Liver (tissue), 9 donors: ENCODE results near the gene OTUD3. TPM values are rescaled to one million over a fixed set of nuclear protein-coding genes. Genes with fewer than 3 reads are reported as not detected.

Source experiments
- DNase-seq: peaks from one replicate; pipeline ENCODE4 v3.0.0-alpha.2; 2017; ENCODE audit warnings: low spot score
- H3K27ac ChIP-seq, 2 donors: one replicate each; pipeline ENCODE4 v1.7.0; 2013; ENCODE audit warnings: inconsistent platforms in 2 of 2, low read length in 2 of 2, control low read depth in 1 of 2, low read depth in 1 of 2, mild to moderate bottlenecking in 1 of 2
- H3K27me3 ChIP-seq, 4 donors: one replicate each; pipeline versions ENCODE4 v1.6.1 to v1.7.0; 2013; ENCODE audit warnings: low read length in 3 of 4, inconsistent platforms in 1 of 4, mild to moderate bottlenecking in 1 of 4, moderate library complexity in 1 of 4; ENCODE audit not compliant: control insufficient read depth in 4 of 4, insufficient read depth in 4 of 4
- H3K36me3 ChIP-seq, 4 donors: one replicate each; pipeline versions ENCODE4 v1.6.1 to v1.7.0; 2013; ENCODE audit warnings: low read length in 3 of 4, mild to moderate bottlenecking in 3 of 4, low read depth in 1 of 4, moderate library complexity in 1 of 4; ENCODE audit not compliant: control insufficient read depth in 4 of 4, insufficient read depth in 3 of 4
- H3K4me1 ChIP-seq, 4 donors: one replicate each; pipeline versions ENCODE4 v1.6.1 to v1.7.0; 2013; ENCODE audit warnings: low read length in 3 of 4, mild to moderate bottlenecking in 3 of 4, moderate library complexity in 1 of 4; ENCODE audit not compliant: control insufficient read depth in 4 of 4, insufficient read depth in 4 of 4
- H3K4me3 ChIP-seq, 3 donors: one replicate each; pipeline versions ENCODE4 v1.6.1 to v1.7.0; 2013; ENCODE audit warnings: low read length in 3 of 3, control low read depth in 1 of 3, low read depth in 1 of 3, mild to moderate bottlenecking in 1 of 3
- H3K9ac ChIP-seq, 2 donors: one replicate each; pipeline ENCODE4 v1.7.0; 2013; ENCODE audit warnings: low read length in 2 of 2, mild to moderate bottlenecking in 2 of 2, moderate library complexity in 2 of 2, control low read depth in 1 of 2, low read depth in 1 of 2
- H3K9me3 ChIP-seq, 4 donors: one replicate each; pipeline versions ENCODE4 v1.6.1 to v1.7.0; 2013; ENCODE audit warnings: low read length in 3 of 4; ENCODE audit not compliant: control insufficient read depth in 4 of 4
- EGR1 ChIP-seq, 2 donors: IDR thresholded peaks; 2 replicates each; pipeline ENCODE4 v1.6.1; 2016 to 2018; ENCODE audit warnings: antibody characterized with exemption in 2 of 2, low read depth in 2 of 2
- FOXA1 ChIP-seq: IDR thresholded peaks from 2 replicates; pipeline ENCODE4 v1.6.1; 2016; ENCODE audit warnings: antibody characterized with exemption
- FOXA2 ChIP-seq: IDR thresholded peaks from 2 replicates; pipeline ENCODE4 v1.6.1; 2016; ENCODE audit warnings: antibody characterized with exemption
- GABPA ChIP-seq, 2 donors: IDR thresholded peaks in 1 of 2; conservative IDR thresholded peaks in 1 of 2; 2 replicates each; pipeline ENCODE4 v1.6.1; 2016; ENCODE audit warnings: antibody characterized with exemption in 2 of 2, mild to moderate bottlenecking in 1 of 2, moderate library complexity in 1 of 2
- HNF4A ChIP-seq, 2 donors: conservative IDR thresholded peaks; 2 replicates each; pipeline ENCODE4 v1.6.1; 2016; ENCODE audit warnings: antibody characterized with exemption in 2 of 2, mild to moderate bottlenecking in 2 of 2
- HNF4G ChIP-seq: IDR thresholded peaks from 2 replicates; pipeline ENCODE4 v1.6.1; 2016; ENCODE audit warnings: antibody characterized with exemption
- JUND ChIP-seq, 2 donors: IDR thresholded peaks; 2 replicates each; pipeline ENCODE4 v1.6.1; 2016; ENCODE audit warnings: antibody characterized with exemption in 2 of 2
- RAD21 ChIP-seq, 2 donors: IDR thresholded peaks; 2 replicates each; pipeline ENCODE4 v1.6.1; 2016; ENCODE audit warnings: antibody characterized with exemption in 2 of 2, mild to moderate bottlenecking in 2 of 2
- RXRA ChIP-seq, 2 donors: IDR thresholded peaks; 2 replicates each; pipeline ENCODE4 v1.6.1; 2017 to 2018; ENCODE audit warnings: antibody characterized with exemption in 2 of 2, mild to moderate bottlenecking in 1 of 2
- SP1 ChIP-seq: IDR thresholded peaks from 2 replicates; pipeline ENCODE4 v1.6.1; 2018; ENCODE audit warnings: antibody characterized with exemption, mild to moderate bottlenecking
- YY1 ChIP-seq: IDR thresholded peaks from 2 replicates; pipeline ENCODE4 v1.6.1; 2016; ENCODE audit warnings: antibody characterized with exemption, mild to moderate bottlenecking
- WGBS: extraction: QIAGEN DNeasy Blood & Tissue Kit; methylation state at CpG from one replicate; pipeline ENCODE4 v1.1.7; 2013; 5-methylcytosine and 5-hydroxymethylcytosine counted together
- polyA plus RNA-seq, 2 donors: library from polyadenylated mRNA; stranded (reverse) in 1 of 2; unstranded in 1 of 2; fragments of 200-250 nt in 1 of 2; fragments of >200 nt in 1 of 2; fragmentation: Nextera tagmentation in 1 of 2; extraction: Ambion mirVana in 1 of 2; gene quantifications; one replicate each; pipeline versions ENCODE4 v1.2.1 to v1.2.3, GENCODE V29; 2013 to 2015
- total RNA-seq, 2 donors: library from RNA; depleted of rRNA; stranded (reverse); fragments of >200 nt; gene quantifications; one replicate each; pipeline ENCODE4 v1.2.3, GENCODE V29; 2014
- TF ChIP-seq, protein P1 (sequence below): fragments of 150-350 bp; IDR thresholded peaks from 2 replicates; pipeline ENCODE4 v1.5.1; 2017; ENCODE audit warnings: improper control_type of control experiment, low read depth, low read length; ENCODE audit not compliant: missing input control
- TF ChIP-seq, protein P2 (sequence below): IDR thresholded peaks from 2 replicates; pipeline ENCODE4 v1.6.1; 2016; ENCODE audit warnings: antibody characterized with exemption
- TF ChIP-seq, protein P3 (sequence below): IDR thresholded peaks from 2 replicates; pipeline ENCODE4 v1.6.1; 2016; ENCODE audit warnings: antibody characterized with exemption, mild to moderate bottlenecking
- TF ChIP-seq, protein P4 (sequence below): IDR thresholded peaks from 2 replicates; pipeline ENCODE4 v1.6.1; 2016; ENCODE audit warnings: antibody characterized with exemption
- TF ChIP-seq, protein P5 (sequence below): IDR thresholded peaks from 2 replicates; pipeline ENCODE4 v1.6.1; 2016; ENCODE audit warnings: antibody characterized with exemption
- donor health status: healthy.
- donor health status: healthy.
- donor health status: healthy.
- donor health status: healthy.
- donor health status: healthy.

OTUD3 gene
- total and polyA plus RNA-seq, 4 donors = 0.36 to 4.0 (median 2.1) TPM

GRCh38 chr1:19940486-19941205 lies 58.5 kb downstream of the OTUD3 start:
- no peak for DNase-seq
- 65% methylated on average over 7 of the region's 7 CpGs for WGBS
- Histone ChIP-seq H3K9ac (no peak overlapping the region), H3K27me3 (no peaks in the 10 kb centered on the region), H3K36me3 (no peaks in the 10 kb centered on the region), H3K4me1 (no peaks in the 10 kb centered on the region), H3K4me3 (no peak overlapping the region), H3K27ac (no peak overlapping the region), H3K9me3 (peaks cover 0 to 4% (median 0%) of the 10 kb centered on the region in 4 donors)
- TF ChIP-seq, protein P1, sequence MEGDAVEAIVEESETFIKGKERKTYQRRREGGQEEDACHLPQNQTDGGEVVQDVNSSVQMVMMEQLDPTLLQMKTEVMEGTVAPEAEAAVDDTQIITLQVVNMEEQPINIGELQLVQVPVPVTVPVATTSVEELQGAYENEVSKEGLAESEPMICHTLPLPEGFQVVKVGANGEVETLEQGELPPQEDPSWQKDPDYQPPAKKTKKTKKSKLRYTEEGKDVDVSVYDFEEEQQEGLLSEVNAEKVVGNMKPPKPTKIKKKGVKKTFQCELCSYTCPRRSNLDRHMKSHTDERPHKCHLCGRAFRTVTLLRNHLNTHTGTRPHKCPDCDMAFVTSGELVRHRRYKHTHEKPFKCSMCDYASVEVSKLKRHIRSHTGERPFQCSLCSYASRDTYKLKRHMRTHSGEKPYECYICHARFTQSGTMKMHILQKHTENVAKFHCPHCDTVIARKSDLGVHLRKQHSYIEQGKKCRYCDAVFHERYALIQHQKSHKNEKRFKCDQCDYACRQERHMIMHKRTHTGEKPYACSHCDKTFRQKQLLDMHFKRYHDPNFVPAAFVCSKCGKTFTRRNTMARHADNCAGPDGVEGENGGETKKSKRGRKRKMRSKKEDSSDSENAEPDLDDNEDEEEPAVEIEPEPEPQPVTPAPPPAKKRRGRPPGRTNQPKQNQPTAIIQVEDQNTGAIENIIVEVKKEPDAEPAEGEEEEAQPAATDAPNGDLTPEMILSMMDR = no peak
- TF ChIP-seq, protein P2, sequence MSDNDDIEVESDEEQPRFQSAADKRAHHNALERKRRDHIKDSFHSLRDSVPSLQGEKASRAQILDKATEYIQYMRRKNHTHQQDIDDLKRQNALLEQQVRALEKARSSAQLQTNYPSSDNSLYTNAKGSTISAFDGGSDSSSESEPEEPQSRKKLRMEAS = no peak
- no peak for TF ChIP-seq FOXA2
- no peak for TF ChIP-seq JUND (IDR thresholded peaks at IDR 0.05)
- TF ChIP-seq YY1 = no peak
- TF ChIP-seq, protein P3, sequence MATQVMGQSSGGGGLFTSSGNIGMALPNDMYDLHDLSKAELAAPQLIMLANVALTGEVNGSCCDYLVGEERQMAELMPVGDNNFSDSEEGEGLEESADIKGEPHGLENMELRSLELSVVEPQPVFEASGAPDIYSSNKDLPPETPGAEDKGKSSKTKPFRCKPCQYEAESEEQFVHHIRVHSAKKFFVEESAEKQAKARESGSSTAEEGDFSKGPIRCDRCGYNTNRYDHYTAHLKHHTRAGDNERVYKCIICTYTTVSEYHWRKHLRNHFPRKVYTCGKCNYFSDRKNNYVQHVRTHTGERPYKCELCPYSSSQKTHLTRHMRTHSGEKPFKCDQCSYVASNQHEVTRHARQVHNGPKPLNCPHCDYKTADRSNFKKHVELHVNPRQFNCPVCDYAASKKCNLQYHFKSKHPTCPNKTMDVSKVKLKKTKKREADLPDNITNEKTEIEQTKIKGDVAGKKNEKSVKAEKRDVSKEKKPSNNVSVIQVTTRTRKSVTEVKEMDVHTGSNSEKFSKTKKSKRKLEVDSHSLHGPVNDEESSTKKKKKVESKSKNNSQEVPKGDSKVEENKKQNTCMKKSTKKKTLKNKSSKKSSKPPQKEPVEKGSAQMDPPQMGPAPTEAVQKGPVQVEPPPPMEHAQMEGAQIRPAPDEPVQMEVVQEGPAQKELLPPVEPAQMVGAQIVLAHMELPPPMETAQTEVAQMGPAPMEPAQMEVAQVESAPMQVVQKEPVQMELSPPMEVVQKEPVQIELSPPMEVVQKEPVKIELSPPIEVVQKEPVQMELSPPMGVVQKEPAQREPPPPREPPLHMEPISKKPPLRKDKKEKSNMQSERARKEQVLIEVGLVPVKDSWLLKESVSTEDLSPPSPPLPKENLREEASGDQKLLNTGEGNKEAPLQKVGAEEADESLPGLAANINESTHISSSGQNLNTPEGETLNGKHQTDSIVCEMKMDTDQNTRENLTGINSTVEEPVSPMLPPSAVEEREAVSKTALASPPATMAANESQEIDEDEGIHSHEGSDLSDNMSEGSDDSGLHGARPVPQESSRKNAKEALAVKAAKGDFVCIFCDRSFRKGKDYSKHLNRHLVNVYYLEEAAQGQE = no peak
- TF ChIP-seq, protein P4, sequence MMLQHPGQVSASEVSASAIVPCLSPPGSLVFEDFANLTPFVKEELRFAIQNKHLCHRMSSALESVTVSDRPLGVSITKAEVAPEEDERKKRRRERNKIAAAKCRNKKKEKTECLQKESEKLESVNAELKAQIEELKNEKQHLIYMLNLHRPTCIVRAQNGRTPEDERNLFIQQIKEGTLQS = no peak
- no peak for TF ChIP-seq EGR1 (IDR thresholded peaks at IDR 0.05; ENCODE audit: low read depth in 2 of 2)
- no peak for TF ChIP-seq HNF4A (conservative IDR thresholded peaks at IDR 0.05)
- TF ChIP-seq, protein P5, sequence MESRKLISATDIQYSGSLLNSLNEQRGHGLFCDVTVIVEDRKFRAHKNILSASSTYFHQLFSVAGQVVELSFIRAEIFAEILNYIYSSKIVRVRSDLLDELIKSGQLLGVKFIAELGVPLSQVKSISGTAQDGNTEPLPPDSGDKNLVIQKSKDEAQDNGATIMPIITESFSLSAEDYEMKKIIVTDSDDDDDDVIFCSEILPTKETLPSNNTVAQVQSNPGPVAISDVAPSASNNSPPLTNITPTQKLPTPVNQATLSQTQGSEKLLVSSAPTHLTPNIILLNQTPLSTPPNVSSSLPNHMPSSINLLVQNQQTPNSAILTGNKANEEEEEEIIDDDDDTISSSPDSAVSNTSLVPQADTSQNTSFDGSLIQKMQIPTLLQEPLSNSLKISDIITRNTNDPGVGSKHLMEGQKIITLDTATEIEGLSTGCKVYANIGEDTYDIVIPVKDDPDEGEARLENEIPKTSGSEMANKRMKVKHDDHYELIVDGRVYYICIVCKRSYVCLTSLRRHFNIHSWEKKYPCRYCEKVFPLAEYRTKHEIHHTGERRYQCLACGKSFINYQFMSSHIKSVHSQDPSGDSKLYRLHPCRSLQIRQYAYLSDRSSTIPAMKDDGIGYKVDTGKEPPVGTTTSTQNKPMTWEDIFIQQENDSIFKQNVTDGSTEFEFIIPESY = no peak
- no peak for TF ChIP-seq HNF4G
- no peak for TF ChIP-seq FOXA1
- TF ChIP-seq GABPA (IDR thresholded peaks at IDR 0.05 in 1 of 2, conservative IDR thresholded peaks at IDR 0.05 in 1 of 2) = no peak
- no peak for TF ChIP-seq RXRA (IDR thresholded peaks at IDR 0.05)

DNA sequence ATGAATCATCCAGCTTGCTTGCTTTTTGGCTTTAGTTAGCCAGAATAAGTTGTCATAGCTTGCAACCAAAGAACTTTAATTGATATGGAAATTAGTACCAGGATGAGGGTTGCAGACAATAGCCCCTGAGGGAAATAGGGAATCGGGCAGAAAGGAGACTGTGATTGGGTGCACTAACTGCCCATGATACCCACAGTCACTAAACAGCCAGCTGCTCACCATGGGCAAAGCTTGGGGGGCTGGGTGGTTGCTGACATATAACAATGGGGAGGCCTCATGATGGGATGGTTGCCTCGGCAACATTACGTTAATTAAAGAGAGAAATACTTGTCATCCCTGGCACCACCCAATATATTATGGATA lies 59.0 kb downstream of the OTUD3 start:
- no peak overlapping the region for H3K9ac ChIP-seq
- WGBS = 96% methylated on average over 3 of the region's 3 CpGs
- TF ChIP-seq RAD21 (IDR thresholded peaks at IDR 0.05) = no peak
- no peak for TF ChIP-seq GABPA (IDR thresholded peaks at IDR 0.05 in 1 of 2, conservative IDR thresholded peaks at IDR 0.05 in 1 of 2)
- no peak for TF ChIP-seq HNF4G
- TF ChIP-seq, protein P3 = no peak
- TF ChIP-seq, protein P1 = no peak
- TF ChIP-seq FOXA2 = no peak
- TF ChIP-seq FOXA1 = no peak
- no peak for TF ChIP-seq HNF4A (conservative IDR thresholded peaks at IDR 0.05)
- TF ChIP-seq, protein P4 = no peak
- no peak for TF ChIP-seq YY1
- TF ChIP-seq SP1 = no peak

More for the DNA sequence above, 59.0 kb downstream of the OTUD3 start:
- Histone ChIP-seq H3K4me3 (no peak overlapping the region), H3K27me3 (no peaks in the 10 kb centered on the region), H3K36me3 (no peaks in the 10 kb centered on the region), H3K27ac (no peak overlapping the region), H3K4me1 (no peaks in the 10 kb centered on the region), H3K9me3 (peaks cover 0 to 4% (median 0%) of the 10 kb centered on the region in 4 donors)
- DNase-seq = no peak
